Measurements from ENCODE around the gene GABBR2.

GABBR2 gene

DNA sequence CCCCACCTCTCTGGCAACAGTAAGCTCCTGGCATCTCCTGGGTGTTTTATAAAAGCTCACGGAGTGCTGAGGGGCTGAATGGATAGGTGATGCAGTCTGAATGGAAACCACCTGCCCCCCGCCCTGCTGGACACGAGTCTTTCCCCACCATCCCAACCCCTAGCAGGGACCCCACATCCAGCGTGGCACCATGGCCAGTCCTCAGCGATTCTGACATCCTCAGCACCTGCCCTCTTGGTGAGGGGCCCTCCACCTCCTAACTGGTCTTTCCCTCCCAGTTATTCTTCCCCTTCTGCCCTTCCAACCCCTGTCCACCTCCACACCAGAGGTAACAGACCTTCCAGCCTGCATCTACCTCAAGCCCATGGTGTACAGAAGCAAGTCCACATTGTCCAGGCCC, 38.7 kb upstream of the GABBR2 start:
- H3K9ac ChIP-seq = no peak overlapping the region
- no peaks in the 10 kb centered on the region for H3K79me2 ChIP-seq
- no peaks in the 10 kb centered on the region for H3K4me1 ChIP-seq
- TF ChIP-seq, protein P1, sequence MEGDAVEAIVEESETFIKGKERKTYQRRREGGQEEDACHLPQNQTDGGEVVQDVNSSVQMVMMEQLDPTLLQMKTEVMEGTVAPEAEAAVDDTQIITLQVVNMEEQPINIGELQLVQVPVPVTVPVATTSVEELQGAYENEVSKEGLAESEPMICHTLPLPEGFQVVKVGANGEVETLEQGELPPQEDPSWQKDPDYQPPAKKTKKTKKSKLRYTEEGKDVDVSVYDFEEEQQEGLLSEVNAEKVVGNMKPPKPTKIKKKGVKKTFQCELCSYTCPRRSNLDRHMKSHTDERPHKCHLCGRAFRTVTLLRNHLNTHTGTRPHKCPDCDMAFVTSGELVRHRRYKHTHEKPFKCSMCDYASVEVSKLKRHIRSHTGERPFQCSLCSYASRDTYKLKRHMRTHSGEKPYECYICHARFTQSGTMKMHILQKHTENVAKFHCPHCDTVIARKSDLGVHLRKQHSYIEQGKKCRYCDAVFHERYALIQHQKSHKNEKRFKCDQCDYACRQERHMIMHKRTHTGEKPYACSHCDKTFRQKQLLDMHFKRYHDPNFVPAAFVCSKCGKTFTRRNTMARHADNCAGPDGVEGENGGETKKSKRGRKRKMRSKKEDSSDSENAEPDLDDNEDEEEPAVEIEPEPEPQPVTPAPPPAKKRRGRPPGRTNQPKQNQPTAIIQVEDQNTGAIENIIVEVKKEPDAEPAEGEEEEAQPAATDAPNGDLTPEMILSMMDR (IDR thresholded peaks at IDR 0.05) = no peak
- H3K9me3 ChIP-seq (ENCODE audit: control insufficient read depth, low read length) = no peaks in the 10 kb centered on the region
- no peaks in the 10 kb centered on the region for H3K36me3 ChIP-seq (ENCODE audit: control insufficient read depth, insufficient read depth, low read length)
- no peak overlapping the region for H3K4me2 ChIP-seq (ENCODE audit: low read length)
- no peak overlapping the region for H2AFZ ChIP-seq
- H3K27ac ChIP-seq = no peak overlapping the region
- no peak overlapping the region for H3K4me3 ChIP-seq (ENCODE audit: low read depth, low read length)
- H3K27me3 ChIP-seq (ENCODE audit: control insufficient read depth, insufficient read depth, low read length) = no peaks in the 10 kb centered on the region

GRCh38 chr9:98745470-98745869, 36.7 kb upstream of the GABBR2 start:
- Histone ChIP-seq H3K36me3 (ENCODE audit: control insufficient read depth, insufficient read depth, low read length) (no peaks in the 10 kb centered on the region), H2AFZ (no peak overlapping the region)

DNA sequence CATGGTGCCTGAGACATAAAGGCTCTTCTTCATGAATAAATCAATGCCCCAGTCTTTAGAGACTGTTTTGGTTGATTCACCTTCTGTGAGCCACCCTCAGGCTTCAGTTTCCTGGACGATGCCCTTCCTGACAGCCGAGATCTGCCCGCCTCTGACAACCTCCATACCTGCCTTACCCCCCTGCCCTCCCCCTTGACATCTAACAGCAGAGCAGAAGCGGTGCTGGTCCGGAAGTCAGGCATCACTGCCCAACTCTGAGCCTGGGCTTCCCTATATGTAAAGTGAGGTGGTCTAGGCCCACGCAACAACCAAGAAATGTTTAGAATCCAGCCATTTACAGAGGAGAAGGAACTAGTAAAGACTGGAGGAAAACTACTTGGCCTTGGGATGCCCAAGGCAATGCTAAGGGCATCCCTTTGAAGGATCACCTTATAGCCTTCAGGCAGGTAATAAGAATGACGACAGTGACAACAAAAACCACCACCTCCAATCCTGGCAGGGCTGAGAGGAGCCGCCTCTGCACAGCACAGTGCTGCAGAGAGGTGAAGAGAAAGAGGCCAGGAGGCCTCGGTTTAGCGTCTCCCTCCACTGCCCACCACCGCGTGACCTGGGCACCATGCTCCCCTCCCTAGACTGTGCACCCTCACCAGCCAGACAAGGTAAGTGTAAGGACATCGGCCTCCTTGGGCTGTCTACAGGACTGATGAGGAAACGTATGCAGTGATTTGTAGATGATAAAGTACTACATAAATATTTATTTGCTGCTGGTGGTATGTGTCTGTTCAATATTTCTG, 35.3 kb upstream of the GABBR2 start:
- no peaks in the 10 kb centered on the region for H3K79me2 ChIP-seq
- no peaks in the 10 kb centered on the region for H3K36me3 ChIP-seq (ENCODE audit: control insufficient read depth, insufficient read depth, low read length)
- no peak overlapping the region for H3K27ac ChIP-seq
- no peaks in the 10 kb centered on the region for H3K27me3 ChIP-seq (ENCODE audit: control insufficient read depth, insufficient read depth, low read length)
- H2AFZ ChIP-seq = no peak overlapping the region
- no peak overlapping the region for H3K9ac ChIP-seq
- no peaks in the 10 kb centered on the region for H3K9me3 ChIP-seq (ENCODE audit: control insufficient read depth, low read length)
- TF ChIP-seq, protein P1 (IDR thresholded peaks at IDR 0.05) = no peak
- no peaks in the 10 kb centered on the region for H3K4me1 ChIP-seq
- no peak overlapping the region for H3K4me3 ChIP-seq (ENCODE audit: low read depth, low read length)
- H3K4me2 ChIP-seq (ENCODE audit: low read length) = no peak overlapping the region

More at GRCh38 chr9:98745470-98745869, 36.7 kb upstream of the GABBR2 start:
- no peaks in the 10 kb centered on the region for H3K9me3 ChIP-seq (ENCODE audit: control insufficient read depth, low read length)
- no peaks in the 10 kb centered on the region for H3K79me2 ChIP-seq
- no peaks in the 10 kb centered on the region for H3K27me3 ChIP-seq (ENCODE audit: control insufficient read depth, insufficient read depth, low read length)
- no peaks in the 10 kb centered on the region for H3K4me1 ChIP-seq
- no peak overlapping the region for H3K27ac ChIP-seq
- H3K4me3 ChIP-seq (ENCODE audit: low read depth, low read length) = no peak overlapping the region
- no peak overlapping the region for H3K4me2 ChIP-seq (ENCODE audit: low read length)
- TF ChIP-seq, protein P1 (IDR thresholded peaks at IDR 0.05) = no peak
- no peak overlapping the region for H3K9ac ChIP-seq

DNA sequence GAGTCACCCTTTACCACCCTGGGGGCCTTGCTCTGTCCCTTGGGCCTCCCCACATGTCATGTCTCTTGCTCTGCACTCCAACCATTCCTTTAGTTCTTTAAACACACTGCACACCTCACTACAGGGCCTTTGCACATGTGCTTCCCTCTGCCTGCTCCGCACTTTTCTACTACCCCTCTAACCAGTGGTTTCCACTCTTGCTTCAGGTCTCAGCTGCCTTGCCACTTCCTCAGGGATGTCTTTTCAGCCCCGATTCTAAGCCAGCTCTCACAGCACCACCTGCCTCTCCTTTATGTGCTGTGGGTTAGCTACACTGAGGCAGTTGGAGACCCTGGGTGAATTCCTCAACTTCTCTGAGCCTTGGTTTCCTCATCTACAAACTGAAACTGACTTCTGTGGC, 34.6 kb upstream of the GABBR2 start:
- Histone ChIP-seq H3K27ac (no peak overlapping the region), H3K9me3 (ENCODE audit: control insufficient read depth, low read length) (no peaks in the 10 kb centered on the region), H3K4me1 (no peaks in the 10 kb centered on the region), H3K4me3 (ENCODE audit: low read depth, low read length) (no peak overlapping the region), H3K4me2 (ENCODE audit: low read length) (no peak overlapping the region), H3K27me3 (ENCODE audit: control insufficient read depth, insufficient read depth, low read length) (no peaks in the 10 kb centered on the region), H2AFZ (no peak overlapping the region), H3K9ac (no peak overlapping the region), H3K79me2 (no peaks in the 10 kb centered on the region), H3K36me3 (ENCODE audit: control insufficient read depth, insufficient read depth, low read length) (no peaks in the 10 kb centered on the region)
- TF ChIP-seq, protein P1 (IDR thresholded peaks at IDR 0.05) = no peak
